Measurements from ENCODE around the gene OR1M1.

- TF ChIP-seq CTCF (IDR thresholded peaks at IDR 0.05), result no peak
- TF ChIP-seq POLR2A (IDR thresholded peaks at IDR 0.05), result no peak
These were observed 8.2 kb upstream of the OR1M1 start for GRCh38 chr19:9078651-9079050.

Data from Peyer's patch (tissue), 4 donors.